ENCODE data around the gene PPP3CA.

DNA sequence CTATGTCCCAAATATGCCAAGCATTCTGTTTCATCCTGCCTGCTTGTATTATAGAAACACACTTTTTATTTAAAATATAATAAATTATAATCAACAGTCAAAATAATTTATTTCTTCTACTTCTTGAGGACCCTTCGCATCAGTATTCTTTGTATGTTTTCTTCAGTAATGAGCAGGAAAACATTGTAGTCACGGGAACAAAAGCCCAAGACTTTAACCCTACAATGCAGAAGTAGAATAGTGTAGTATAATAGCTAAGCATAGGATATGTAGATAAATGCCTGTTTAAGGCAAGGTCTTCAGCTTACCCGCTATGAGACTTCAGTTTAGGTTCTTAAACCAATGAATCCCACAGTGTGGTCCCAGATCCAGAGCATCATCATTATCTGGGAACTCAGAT, 156.6 kb downstream of the PPP3CA start:
- no peak for TF ChIP-seq POLR2A (IDR thresholded peaks at IDR 0.05; ENCODE audit: borderline replicate concordance, extremely low read depth, insufficient read depth, insufficient read length)
- TF ChIP-seq, protein P1, sequence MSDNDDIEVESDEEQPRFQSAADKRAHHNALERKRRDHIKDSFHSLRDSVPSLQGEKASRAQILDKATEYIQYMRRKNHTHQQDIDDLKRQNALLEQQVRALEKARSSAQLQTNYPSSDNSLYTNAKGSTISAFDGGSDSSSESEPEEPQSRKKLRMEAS (IDR thresholded peaks at IDR 0.05), result no peak

Measured in HCT116 (cell line).